Spleen (tissue), 7 donors: ENCODE results near the gene RFX3.

Source experiments
- POLR2AphosphoS5 ChIP-seq, 3 donors: sonication (generic); formaldehyde crosslinking; IDR thresholded peaks; one replicate each; pipeline ENCODE4 v1.5.1; 2017; ENCODE audit warnings: antibody characterized with exemption in 3 of 3
- TF ChIP-seq, protein P1 (sequence below), 11 experiments: fragments of 200-600 bp in 7 of 11; fragments of 450-650 bp in 4 of 11; sonication (generic) in 4 of 11; IDR thresholded peaks in 8 of 11; conservative IDR thresholded peaks in 3 of 11; 1 replicate in 7 of 11; 2 replicates in 4 of 11; pipeline versions ENCODE4 v1.4.0 to v1.8.0; 2016 to 2021; ENCODE audit warnings: antibody characterized with exemption in 11 of 11, inconsistent platforms in 4 of 11, mild to moderate bottlenecking in 1 of 11
- donor health status: DM: no; HTN: no; CAD: no; lungs with moderate emphysema.
- donor health status: DM: no; HTN: no; CAD: no.
- donor health status: DM: no; HTN: no; CAD: no.

DNA sequence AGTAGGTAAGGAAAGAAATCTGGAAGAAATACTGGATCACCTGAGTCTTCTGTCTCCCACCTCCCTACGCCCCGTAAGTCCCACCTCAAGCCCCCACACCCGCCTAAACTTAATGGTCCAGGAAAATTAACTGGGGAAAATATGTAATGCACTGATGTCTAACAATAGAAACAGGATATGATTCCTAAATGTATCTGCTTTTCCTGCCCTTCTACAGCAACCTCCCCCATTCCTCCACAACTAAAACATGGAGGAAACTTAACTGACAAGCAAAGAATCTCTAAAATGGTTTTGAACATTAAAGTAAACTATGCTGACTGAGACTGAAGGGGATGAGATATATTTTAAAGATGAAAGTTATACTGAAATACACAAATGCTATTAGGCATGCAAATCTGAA is 10.4 kb downstream of the RFX3 start:
- TF ChIP-seq POLR2AphosphoS5 (IDR thresholded peaks at IDR 0.05), result no peak
- TF ChIP-seq, protein P1, sequence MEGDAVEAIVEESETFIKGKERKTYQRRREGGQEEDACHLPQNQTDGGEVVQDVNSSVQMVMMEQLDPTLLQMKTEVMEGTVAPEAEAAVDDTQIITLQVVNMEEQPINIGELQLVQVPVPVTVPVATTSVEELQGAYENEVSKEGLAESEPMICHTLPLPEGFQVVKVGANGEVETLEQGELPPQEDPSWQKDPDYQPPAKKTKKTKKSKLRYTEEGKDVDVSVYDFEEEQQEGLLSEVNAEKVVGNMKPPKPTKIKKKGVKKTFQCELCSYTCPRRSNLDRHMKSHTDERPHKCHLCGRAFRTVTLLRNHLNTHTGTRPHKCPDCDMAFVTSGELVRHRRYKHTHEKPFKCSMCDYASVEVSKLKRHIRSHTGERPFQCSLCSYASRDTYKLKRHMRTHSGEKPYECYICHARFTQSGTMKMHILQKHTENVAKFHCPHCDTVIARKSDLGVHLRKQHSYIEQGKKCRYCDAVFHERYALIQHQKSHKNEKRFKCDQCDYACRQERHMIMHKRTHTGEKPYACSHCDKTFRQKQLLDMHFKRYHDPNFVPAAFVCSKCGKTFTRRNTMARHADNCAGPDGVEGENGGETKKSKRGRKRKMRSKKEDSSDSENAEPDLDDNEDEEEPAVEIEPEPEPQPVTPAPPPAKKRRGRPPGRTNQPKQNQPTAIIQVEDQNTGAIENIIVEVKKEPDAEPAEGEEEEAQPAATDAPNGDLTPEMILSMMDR (IDR thresholded peaks at IDR 0.05 in 8 of 11, conservative IDR thresholded peaks at IDR 0.05 in 3 of 11), result no peak
